AG10803 (cell line): Measurements from ENCODE around the gene SMG9.
A peak's percentile ranks its signal among the peaks of the same experiment; 100 is the strongest.
"Not testable (repeated sequence)": the region's sequence is repeated elsewhere in the genome, so short reads cannot be mapped to it uniquely, and the experiment has no call there.

ENCODE experiments used
- DNase-seq: peaks from one replicate; pipeline ENCODE4 v3.0.0; 2010; ENCODE audit warnings: low read depth
- H3K4me3 ChIP-seq: 2 replicates; pipeline ENCODE4 v1.5.1; 2011; ENCODE audit warnings: mild to moderate bottlenecking, low read length, control low read depth
- TF ChIP-seq, protein P1 (sequence below): conservative IDR thresholded peaks from 2 replicates; pipeline ENCODE4 v1.5.1; 2011; ENCODE audit warnings: mild to moderate bottlenecking, low read length, control low read depth, inconsistent platforms

The SMG9 gene

DNA sequence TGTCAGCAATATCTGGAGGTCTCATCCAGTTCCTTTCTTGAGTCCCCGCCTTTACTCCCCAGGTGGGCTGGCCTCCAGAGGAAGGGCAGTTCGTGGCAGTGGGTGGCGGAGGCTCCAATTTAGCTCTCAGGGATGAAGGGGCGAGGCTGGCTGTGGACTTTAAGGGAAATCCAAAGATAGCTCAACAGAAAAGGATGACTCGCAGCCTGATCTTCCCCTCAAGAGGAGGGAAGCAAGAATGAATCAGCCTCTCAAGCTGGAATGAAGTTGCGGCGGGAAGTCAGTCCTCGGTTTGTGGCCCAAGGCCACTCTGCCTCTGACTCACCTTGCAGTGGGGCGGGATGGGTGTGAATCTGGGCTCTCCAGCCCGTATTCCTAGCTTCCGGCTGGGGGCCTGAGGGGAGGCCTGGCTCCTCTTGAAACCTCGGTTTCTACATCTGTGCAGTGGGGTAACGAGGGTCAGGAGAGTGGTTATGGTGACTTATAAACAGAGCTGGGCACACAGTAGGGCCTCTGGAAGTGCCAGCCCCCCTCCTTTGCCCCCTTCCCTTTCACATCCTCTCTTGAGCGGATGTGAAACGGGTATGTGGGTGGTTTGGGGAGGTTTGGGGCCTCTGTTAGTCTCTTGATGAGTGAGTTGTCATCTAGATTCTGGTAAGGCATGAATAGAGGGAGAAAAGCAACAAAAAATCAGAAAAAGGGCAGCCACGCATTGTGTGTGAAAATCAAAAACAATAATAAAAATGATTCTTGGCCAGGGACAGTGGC is 10.5 kb upstream of the SMG9 start:
- H3K4me3 ChIP-seq, result no peak overlapping the region
- TF ChIP-seq, protein P1, sequence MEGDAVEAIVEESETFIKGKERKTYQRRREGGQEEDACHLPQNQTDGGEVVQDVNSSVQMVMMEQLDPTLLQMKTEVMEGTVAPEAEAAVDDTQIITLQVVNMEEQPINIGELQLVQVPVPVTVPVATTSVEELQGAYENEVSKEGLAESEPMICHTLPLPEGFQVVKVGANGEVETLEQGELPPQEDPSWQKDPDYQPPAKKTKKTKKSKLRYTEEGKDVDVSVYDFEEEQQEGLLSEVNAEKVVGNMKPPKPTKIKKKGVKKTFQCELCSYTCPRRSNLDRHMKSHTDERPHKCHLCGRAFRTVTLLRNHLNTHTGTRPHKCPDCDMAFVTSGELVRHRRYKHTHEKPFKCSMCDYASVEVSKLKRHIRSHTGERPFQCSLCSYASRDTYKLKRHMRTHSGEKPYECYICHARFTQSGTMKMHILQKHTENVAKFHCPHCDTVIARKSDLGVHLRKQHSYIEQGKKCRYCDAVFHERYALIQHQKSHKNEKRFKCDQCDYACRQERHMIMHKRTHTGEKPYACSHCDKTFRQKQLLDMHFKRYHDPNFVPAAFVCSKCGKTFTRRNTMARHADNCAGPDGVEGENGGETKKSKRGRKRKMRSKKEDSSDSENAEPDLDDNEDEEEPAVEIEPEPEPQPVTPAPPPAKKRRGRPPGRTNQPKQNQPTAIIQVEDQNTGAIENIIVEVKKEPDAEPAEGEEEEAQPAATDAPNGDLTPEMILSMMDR, result no peak
- DNase-seq, result peak; percentile 96

- not testable (repeated sequence) for DNase-seq, H3K4me3 ChIP-seq
These were observed 9.9 kb upstream of the SMG9 start for GRCh38 chr19:43764684-43765083.

DNA sequence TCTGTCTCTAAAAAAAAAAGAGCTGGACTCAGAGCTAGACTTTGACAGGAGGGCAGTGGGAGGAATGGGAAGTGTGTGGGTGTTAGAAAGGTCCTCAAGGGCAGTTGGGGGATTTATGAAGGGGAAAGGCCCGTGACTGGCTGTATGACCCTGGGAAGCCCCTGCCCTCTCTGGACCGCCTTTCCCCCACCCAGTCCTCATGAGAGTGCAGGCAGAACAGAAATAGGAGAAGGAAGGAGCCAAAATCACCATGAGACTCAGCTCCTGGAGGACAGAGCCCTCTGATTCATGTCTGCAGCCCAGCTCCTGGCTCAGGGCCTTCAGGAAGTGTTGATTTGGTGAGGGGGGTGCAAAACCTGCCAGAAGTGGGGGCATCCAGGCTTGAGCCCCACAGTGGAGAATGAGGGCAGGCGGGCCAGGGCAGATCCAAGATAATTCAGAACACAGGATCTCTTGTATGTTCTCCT is 8.7 kb upstream of the SMG9 start:
- TF ChIP-seq, protein P1, result no peak
- DNase-seq, result peak; percentile 30
- H3K4me3 ChIP-seq, result no peak overlapping the region

DNA sequence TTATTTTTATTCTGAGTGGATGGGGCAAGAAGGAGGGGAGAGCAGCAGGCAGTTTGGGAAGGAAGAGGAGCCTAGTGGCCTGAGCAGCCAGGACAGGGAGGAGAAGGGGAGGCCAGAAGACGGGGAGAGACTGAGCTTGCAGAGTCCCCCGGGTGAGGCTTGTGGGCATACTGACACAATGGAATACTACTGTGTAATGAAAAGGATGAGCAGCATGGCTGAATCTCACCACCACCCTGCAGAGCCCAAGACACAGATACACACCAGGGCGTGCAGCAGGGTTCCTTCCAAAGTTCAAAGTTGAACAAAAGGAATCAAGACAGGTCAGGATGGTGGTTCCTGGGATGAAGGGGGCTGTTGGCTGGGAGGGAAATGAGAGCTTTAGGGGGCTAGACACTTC is 8.1 kb upstream of the SMG9 start:
- TF ChIP-seq, protein P1, result no peak
- no peak overlapping the region for H3K4me3 ChIP-seq
- DNase-seq, result no peak

GRCh38 chr19:43760941-43761340 is 6.2 kb upstream of the SMG9 start:
- TF ChIP-seq, protein P1, result no peak
- H3K4me3 ChIP-seq, result no peak overlapping the region
- no peak for DNase-seq

GRCh38 chr19:43759515-43759914 is 4.8 kb upstream of the SMG9 start:
- TF ChIP-seq, protein P1, result peak; percentile 67
- H3K4me3 ChIP-seq, result no peak overlapping the region
- peak; percentile 69 for DNase-seq

GRCh38 chr19:43755256-43755801 is 567 bp upstream of the SMG9 start:
- DNase-seq, result peak; percentile 61
- TF ChIP-seq, protein P1, result no peak
- H3K4me3 ChIP-seq, result peak overlapping the region; percentile 87
